ENCODE data around the gene ITPA.
"Not testable (repeated sequence)": the region's sequence is repeated elsewhere in the genome, so short reads cannot be mapped to it uniquely, and the experiment has no call there.

ITPA gene

DNA sequence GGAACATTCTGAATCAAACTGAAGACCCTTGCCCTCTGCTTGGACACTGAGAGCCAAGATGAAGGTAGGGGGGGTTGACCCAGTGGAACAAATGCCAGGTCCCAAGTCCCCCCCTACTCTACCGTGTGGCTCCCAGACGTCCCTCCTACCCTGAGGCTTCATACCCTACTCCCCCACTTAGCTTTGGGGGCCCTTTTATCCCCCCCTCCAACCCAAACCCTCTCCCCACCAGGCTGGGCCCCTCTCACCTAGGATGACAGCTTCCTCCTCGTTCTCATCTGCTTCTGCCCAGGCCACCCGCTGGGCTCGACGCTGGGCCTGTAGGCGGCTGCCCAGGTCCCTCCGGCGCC, 6.4 kb upstream of the ITPA start:
- DNase-seq (ENCODE audit: low read depth): no peak

DNA sequence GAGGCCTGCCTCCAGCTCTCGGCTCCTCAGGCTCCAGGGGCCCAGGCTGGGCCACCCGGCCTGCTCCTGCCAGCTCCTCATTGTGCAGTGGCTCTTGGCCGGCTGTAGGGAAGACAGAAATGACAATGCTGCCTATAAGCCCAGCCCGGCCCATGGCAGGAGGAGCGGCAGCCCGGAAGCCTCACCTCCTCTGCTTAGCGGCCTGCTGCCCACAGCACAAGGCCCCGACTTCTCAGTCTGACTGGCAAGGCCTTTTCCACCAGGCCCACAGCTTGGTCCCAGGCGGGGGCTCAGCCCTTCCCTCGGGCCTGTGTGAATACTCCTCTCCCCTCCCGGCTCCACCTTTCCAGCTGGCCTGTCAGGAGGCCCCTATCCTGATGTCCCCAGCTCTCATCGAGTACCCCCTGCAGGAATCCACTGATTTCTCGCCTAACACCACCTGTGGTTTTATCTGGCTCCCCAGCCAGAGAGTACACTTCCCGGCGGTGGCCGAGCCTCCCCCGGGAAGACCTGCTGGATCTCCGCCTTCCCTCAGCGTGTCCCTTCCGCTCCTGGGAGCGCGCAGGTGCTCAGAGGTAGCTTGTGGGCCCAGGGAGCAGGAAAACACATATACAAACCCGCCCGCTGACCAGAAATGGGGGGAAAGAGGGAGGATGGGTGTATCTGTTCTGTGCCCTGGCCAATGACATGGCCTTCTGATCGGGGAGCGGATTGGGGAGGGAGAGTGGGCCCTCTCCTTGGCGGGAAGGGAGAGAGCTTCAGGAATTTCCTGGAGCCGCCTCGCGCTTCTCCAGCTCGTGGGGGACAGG, 5.8 kb upstream of the ITPA start:
- no peak for DNase-seq (ENCODE audit: low read depth)

- DNase-seq (ENCODE audit: low read depth): peak; percentile 89
Observed at GRCh38 chr20:3204124-3204794, 5.0 kb upstream of the ITPA start, which contains the start of gene DDRGK1. Gene DDRGK1, minus strand, starts transcription at chr20:3204682. Its CDS starts 55 bp downstream, at chr20:3204627.

DNA sequence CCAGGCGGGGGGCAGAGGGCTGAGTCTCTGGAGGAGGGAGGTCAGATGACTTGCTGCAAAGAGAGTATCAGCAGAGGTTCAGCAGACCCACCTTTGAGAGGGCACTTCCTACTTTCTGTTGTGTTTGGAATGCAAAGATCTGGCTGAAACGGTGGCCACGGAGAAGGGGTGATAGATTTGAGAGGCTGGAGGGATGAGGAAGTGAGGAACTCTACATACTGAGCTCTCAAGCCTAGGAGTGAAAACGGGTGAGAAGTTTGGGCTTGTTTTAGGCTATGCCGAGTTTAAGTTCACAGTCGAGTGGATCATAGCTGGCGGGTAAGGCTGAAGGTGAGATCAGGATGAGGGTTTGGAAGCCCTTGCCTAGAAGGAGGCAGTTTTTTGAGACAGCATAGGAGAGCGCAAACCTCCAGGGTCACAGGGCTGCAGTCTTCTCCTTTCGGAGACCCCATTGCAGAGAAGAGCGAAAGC, 477 bp upstream of the ITPA start:
- no peak for DNase-seq (ENCODE audit: low read depth)

DNA sequence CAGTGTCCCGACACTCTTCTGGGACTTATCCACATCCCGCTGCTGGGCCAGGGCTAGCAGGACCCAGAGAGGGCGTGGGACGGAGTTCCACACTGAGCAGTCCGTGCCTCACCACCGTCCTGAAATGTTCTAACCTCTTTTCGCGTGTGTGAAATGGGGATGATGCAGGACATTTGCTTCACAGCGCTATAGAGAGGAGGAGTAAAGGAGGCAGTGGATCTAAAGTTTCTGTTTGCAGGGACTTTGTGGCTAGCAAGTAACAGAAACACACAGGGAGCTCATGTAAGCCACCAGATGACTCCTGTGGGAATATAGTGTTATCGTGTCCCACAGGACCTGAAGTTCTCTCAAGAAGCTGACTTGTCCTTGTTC, 634 bp downstream of the ITPA start:
- no peak for DNase-seq (ENCODE audit: low read depth)

- no peak for DNase-seq (ENCODE audit: low read depth)
Observed at GRCh38 chr20:3210346-3210745, 1.0 kb downstream of the ITPA start.

DNA sequence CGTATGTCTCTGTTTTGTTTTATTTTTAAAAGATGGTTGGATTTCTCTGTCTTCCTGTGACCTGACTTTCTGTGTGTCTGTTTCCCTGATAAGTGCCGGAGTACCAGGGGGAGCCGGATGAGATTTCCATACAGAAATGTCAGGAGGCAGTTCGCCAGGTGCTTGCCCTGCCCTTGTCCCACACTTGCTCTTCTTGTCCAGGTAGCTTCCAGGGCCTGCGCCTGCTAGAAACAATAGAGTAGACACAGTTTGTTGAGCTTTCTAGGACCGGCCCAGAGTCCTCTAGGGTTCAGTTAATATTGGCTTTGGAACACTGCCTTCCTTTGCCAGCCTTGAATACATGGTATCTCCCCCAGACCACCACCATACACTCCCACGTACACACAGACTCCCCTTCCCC, 3.9 kb downstream of the ITPA start:
- DNase-seq (ENCODE audit: low read depth): no peak

DNA sequence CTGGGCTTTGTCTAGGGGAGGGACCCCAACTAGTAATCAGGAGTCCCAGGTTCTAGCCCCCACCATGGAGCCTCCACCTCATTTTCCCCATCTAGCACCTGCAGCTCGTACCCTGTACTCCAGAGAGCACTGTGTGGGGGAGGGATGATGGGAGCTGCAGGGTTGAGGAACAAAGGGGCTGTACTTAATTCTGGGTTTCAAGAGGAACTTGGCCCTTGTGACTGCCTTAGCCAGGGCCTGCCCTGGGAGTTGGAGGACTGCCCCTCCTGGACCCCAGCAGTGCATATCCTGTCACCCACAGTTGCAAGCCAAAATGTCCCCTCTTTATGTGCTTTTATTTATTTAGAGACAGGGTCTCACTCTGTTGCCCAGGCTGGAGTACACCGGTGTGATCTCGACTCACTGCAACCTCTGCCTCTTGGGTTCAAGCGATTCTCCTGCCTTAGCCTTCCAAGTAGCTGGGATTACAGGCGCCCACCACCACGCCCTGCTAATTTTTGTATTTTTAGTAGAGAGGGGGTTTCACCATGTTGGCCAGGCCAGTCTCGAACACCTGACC, 6.1 kb downstream of the ITPA start:
- DNase-seq (ENCODE audit: low read depth): not testable (repeated sequence)

DNA sequence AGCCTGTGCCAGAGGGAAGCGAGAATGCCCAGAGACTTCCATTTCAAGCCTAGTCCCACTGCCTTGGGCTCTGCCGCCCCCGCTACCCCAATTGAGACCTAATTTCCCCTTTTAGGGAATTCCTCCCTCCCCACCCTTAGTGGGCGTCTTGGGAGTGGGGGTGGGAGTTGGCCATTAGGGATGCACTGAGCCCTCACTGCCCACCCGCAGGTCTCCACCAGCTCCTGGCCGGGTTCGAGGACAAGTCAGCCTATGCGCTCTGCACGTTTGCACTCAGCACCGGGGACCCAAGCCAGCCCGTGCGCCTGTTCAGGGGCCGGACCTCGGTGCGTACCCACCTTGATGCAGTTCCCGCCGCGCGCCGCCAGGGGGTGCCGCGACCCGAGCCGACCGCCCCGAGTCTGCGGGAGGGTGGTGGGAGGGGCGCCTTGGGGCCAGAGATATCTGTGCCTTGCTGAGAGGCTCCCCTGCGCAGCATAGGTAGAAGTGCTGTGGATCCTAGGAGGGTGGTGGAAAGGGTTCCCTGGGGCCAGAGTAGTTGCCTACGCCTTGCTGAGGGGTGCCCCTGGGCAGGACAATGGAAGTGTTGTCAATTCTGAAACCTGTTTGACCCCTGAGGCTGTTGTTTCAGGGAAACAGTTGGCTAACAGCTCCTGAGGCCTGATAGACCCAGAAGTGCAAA, 9.2 kb downstream of the ITPA start:
- peak; percentile 54 for DNase-seq (ENCODE audit: low read depth)

DNA sequence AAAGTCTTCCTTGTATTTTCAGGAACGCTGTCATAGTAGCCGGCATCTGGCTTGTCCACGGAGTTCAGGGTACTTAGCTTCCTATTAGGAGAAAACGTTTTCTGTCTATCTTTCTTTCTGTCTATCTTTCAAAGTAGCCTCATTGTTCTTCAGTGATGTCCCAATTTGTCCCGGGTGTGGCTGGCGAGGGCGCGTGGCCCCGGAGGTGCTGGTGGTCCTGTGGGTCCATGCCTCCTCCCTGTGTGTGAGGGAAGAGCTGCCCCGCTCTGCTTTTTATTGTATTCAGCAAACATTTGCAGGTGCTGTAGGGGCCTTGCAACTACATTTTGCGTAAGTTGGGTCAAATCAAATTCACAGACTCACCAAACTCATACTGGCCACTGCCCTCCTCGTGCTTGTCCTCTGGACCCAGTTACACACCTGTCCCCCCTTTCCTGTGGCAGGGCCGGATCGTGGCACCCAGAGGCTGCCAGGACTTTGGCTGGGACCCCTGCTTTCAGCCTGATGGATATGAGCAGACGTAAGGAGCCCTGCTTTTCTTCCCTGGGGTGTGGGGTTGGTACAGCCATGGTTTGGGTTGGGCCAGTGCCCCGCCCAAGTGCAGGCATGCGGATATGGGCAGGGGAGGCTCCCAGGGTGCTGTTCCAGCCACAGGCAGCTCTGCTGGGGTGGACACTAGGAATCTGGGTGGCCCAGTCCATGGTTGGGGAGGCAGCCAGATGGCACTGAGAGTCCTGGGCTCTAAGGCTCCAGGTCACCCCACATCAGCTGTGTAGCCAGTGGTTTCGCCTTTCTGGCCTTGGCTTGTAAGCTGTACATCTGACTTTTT, 12.3 kb downstream of the ITPA start:
- no peak for DNase-seq (ENCODE audit: low read depth)

DNA sequence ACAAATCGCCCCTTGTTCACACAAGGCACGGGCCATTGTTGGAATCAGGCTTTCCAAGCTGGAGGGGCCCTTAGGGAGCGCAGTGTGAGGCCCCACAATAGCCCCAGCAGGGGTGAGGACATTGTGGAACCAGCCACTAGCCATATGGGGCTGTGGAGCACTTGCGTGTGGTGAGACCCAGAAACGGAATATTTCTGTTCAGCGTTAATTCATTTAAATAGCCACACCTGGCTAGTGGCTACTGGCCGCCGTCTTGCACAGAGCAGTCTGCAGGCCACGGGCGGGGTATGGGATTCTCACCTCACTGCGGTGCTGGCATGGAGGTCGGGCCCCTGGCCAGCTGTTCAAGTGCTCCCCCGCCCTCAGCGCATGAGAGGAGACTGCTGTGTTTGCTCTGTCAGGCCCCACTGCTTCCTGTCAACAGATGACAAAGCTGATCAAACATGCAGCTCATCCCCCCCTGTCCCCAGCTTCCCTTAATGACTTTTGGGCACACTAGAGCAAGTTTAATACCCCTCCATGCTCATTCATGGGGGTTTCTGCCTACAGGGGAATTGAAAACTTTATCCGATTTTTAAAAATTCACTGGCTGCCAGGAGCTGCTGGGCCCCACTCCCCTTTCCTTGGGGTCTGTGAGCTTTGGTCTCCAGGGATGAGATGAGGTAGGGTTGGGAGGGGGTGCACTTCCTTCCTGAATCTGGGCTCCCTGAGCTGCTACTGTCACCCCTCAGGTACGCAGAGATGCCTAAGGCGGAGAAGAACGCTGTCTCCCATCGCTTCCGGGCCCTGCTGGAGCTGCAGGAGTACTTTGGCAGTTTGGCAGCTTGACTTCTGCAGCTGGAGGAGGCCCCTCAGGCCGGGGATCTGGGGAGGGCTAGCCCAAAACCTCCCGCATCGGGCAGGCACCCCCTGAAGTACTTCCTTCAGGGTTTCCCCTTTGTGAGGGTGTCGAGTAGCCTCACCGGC, 13.6 kb downstream of the ITPA start:
- no peak for DNase-seq (ENCODE audit: low read depth)

GRCh38 chr20:3223651-3223993, 14.3 kb downstream of the ITPA start:
- DNase-seq (ENCODE audit: low read depth): no peak

DNA sequence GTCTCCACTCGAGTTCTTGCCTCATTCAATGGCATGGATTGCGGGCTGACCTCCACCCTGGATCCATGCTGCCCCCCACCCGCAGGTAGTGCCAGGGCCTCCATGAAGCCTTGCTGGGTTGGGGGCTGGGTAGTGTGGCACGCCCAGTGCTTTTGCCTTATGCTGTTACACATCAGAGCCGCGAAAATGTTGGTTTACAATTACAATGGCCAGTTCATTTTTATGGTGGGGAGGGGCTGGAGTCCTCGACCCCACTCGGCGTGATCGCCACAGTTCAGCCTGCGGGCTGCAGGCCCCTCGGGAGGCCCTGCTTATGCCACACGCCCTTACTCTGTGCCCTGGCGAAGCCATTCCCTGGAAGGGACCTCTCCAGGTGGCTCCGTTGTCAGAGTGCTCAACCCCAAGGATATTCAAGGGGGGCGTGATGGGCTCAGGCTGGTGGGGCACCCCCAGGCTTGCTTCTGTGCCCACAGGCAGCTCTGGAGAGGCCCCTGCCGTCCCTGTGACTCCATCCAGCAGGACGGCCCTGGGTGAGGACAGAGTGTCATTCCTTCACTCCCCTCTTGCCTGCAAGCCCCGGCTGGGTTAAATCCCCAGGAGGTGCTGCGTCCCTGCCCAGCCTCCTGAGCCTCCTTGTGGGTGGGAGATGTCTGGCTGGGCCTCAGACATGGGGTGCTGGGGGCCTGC, 14.8 kb downstream of the ITPA start:
- DNase-seq (ENCODE audit: low read depth): no peak

DNA sequence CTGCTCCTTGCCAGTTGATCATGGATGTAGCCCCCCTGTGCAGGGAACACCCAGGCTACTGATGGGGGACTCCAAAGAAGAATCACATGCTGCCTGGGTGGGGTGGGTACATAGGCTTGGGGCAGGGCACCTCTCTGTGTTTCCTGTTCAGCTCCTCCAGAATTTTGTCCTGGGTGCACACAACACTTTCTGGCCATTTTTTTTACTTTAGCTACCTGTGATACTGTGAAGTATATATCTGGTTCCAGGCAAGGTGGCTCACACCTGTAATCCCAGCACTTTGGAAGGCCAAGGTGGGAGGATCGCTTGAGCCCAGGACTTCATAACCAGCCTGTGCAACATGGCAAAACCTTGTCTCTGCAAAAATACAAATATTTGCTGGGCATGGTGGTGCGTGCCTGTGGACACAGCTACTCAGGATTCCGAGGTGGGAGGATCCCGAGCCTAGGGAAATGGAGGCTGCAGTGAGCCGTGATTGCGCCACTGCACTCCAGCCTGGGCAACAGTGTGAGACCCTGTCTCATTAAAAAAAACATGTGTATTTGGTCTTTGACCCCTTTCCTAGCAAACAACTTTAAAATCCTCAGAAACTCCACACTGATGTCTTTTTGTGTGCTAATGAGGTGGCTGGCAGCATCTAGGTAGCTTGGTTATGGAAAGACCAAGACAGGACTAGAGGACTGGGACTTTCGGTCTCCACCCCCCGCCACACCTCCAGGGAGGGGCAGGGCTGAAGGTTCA, 15.6 kb downstream of the ITPA start:
- no peak for DNase-seq (ENCODE audit: low read depth)

GRCh38 chr20:3226093-3226492, 16.8 kb downstream of the ITPA start:
- DNase-seq (ENCODE audit: low read depth): no peak

DNA sequence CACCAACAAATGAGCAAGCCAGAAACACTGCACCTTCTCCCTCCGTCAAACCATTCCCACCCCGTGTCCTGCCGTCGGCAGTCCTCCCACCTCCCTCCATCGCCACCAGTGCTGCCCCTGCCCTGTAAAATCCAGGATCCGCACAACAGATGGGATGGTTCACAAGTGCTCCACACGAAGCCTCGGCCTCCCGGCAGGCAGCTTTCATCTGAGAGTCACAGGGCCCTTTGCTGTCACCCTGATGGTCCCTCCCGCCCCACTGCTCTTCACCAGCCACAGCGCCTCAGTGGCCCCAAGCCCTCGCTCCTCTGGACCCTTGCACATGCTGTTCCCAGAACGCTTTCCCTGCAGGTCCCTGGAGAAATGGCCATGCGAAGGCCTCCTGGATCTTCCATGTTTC, 17.6 kb downstream of the ITPA start:
- no peak for DNase-seq (ENCODE audit: low read depth)

GRCh38 chr20:3227506-3227905, 18.2 kb downstream of the ITPA start:
- no peak for DNase-seq (ENCODE audit: low read depth)

DNA sequence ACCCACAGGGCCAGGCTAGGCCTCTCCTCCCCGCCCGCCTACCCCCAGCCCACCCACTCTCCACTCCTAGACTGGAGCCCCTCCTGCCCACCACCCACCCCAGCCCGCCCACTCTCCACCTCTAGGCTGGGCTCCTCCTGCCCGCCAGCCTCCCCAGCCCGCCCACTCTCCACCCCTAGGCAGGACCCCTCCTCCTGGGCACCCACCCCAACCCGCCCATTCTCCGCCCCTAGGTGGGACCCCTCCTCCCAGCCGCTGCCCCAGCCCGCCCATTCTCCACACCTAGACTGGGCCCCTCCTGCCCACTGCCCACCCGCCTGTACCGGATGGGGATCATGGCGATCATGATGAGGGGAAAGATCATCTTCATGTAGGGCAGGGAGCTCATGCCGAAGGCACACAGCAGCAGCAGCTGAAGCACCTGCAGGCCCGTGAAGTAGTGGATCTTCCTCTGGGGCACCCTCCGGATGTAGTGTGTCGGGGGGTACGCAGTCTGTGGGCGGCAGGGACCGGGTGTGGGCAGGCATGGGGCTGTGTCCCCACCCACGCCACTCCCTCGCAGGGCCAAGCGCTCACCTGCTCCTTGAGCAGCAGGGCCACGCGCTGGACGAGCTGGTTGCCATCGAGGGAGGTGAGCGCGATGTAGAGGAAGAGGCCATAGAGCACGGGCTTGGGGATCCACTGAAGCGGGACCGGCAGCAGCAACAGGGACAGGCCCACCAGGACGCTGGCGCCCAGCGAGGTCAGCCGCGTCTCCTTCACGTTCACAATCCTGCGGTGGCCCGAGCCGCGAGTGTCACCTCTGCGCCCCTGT, 18.8 kb downstream of the ITPA start:
- DNase-seq (ENCODE audit: low read depth): no peak

DNA sequence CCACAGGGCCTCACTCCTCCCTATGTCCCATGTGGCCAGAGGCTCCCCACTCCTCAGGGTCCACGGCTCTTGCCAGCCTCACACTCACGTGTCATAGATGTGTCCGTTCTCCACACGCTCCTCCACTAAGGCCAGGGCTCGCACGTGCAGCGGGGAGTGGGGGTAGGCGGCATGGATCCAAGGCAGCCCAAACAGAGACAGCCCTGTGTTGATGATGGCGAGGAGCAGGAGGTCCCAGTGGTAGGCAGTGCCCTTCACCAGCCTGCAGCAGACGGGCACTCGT, 19.4 kb downstream of the ITPA start:
- DNase-seq (ENCODE audit: low read depth): no peak
